ENCODE data around the gene KHDRBS1. TPM values are rescaled to one million over a fixed set of nuclear protein-coding genes. Genes with fewer than 3 reads are reported as not detected.

Gene KHDRBS1
- total and polyA plus RNA-seq, 2 of the 13 experiments (the other 11 are each of a cell fraction or from before 2014, with no cell fraction given): 25.1 to 39.0 TPM

- TF ChIP-seq, protein P1, sequence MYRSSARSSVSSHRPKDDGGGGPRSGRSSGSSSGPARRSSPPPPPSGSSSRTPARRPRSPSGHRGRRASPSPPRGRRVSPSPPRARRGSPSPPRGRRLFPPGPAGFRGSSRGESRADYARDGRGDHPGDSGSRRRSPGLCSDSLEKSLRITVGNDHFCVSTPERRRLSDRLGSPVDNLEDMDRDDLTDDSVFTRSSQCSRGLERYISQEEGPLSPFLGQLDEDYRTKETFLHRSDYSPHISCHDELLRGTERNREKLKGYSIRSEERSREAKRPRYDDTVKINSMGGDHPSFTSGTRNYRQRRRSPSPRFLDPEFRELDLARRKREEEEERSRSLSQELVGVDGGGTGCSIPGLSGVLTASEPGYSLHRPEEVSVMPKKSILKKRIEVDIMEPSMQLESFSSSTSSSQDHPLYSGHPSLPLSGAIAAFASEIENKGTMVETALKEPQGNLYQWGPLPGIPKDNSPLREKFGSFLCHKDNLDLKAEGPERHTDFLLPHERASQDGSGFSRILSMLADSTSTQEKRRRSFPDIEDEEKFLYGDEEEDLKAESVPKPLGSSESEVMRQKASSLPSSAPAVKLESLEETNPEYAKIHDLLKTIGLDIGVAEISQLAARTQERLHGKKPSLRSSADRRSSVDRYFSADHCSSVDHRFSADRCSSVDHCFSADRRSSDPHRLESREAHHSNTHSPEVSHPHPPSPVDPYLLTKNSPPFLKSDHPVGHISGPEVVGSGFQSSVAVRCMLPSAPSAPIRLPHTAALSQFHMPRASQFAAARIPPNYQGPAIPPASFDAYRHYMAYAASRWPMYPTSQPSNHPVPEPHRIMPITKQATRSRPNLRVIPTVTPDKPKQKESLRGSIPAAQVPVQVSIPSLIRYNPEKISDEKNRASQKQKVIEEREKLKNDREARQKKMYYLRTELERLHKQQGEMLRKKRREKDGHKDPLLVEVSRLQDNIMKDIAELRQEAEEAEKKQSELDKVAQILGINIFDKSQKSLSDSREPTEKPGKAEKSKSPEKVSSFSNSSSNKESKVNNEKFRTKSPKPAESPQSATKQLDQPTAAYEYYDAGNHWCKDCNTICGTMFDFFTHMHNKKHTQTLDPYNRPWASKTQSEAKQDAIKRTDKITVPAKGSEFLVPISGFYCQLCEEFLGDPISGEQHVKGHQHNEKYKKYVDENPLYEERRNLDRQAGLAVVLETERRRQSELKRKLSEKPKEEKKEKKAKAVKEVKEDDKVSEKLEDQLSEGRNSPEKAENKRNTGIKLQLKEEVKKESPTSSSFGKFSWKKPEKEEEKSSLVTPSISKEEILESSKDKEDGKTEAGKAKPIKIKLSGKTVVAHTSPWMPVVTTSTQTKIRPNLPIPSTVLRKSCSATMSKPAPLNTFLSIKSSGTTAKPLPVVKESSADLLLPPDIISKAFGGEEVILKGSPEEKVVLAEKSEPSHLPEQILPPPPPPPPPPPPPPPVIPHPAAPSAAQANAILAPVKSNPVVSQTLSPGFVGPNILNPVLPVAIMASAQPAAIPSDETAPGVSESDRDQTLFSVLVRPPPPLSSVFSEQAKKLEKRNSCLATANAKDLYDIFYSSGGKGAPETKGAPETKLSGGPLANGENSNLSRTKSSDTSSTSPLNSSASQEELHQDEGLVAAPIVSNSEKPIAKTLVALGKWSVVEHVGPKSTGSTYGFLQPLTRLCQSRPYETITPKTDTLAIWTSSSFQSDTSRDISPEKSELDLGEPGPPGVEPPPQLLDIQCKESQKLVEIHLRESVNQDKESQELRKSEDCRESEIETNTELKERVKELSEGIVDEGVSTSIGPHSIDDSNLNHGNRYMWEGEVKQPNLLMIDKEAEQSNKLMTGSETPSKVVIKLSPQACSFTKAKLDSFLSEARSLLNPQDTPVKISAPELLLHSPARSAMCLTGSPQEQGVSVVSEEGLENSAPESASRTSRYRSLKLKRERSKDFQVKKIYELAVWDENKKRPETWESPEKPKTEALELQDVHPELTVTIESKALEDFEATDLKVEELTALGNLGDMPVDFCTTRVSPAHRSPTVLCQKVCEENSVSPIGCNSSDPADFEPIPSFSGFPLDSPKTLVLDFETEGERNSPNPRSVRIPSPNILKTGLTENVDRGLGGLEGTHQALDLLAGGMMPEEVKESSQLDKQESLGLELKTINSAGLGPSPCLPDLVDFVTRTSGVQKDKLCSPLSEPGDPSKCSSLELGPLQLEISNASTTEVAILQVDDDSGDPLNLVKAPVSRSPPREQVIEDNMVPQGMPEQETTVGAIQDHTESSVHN (CRISPR knock-in tag; IDR thresholded peaks at IDR 0.05): 0 out of 2 replicates have a peak, but pooled peaks have one; percentile 58
- TF ChIP-seq PAXIP1 (CRISPR knock-in tag; conservative IDR thresholded peaks at IDR 0.05) (peak; percentile 27; the same call in 1 of the 2 replicates), NR2F6 (IDR thresholded peaks at IDR 0.05) (no peak), NR2F6 (CRISPR knock-in tag; IDR thresholded peaks at IDR 0.05) (peak; percentile 36; the same call in 1 of the 2 replicates), NR1H2 (CRISPR knock-in tag; IDR thresholded peaks at IDR 0.05; ENCODE audit: borderline replicate concordance, low read depth) (no peak), MNT (IDR thresholded peaks at IDR 0.05) (peak; percentile 99), SUZ12 (IDR thresholded peaks at IDR 0.05; ENCODE audit: low read depth, low read length) (no peak), ZNF619 (CRISPR knock-in tag; IDR thresholded peaks at IDR 0.05) (peak; percentile 71), HDAC2 (CRISPR knock-in tag; IDR thresholded peaks at IDR 0.05) (peak; percentile 61; the same call in 1 of the 2 replicates), GTF3A (CRISPR knock-in tag; conservative IDR thresholded peaks at IDR 0.05) (no peak), EP300 (IDR thresholded peaks at IDR 0.05; ENCODE audit: low read depth in 2 of 2, low read length in 2 of 2) (peak in 1 of 2 experiments; percentile 7; a peak in 2 of 4 replicates), EP300 (CRISPR knock-in tag; IDR thresholded peaks at IDR 0.05; ENCODE audit: borderline replicate concordance) (no peak), FOXK2 (IDR thresholded peaks at IDR 0.05) (no peak)
- TF ChIP-seq, protein P2, sequence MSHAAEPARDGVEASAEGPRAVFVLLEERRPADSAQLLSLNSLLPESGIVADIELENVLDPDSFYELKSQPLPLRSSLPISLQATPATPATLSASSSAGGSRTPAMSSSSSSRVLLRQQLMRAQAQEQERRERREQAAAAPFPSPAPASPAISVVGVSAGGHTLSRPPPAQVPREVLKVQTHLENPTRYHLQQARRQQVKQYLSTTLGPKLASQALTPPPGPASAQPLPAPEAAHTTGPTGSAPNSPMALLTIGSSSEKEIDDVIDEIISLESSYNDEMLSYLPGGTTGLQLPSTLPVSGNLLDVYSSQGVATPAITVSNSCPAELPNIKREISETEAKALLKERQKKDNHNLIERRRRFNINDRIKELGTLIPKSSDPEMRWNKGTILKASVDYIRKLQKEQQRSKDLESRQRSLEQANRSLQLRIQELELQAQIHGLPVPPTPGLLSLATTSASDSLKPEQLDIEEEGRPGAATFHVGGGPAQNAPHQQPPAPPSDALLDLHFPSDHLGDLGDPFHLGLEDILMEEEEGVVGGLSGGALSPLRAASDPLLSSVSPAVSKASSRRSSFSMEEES (CRISPR knock-in tag; IDR thresholded peaks at IDR 0.05): peak; percentile 91
Observed at GRCh38 chr1:32013386-32014198, at the start of gene KHDRBS1 (continued).
